Neural progenitor cell (in vitro differentiated cells): ENCODE measurements around the gene CDT1. TPM values are rescaled to one million over a fixed set of nuclear protein-coding genes. Genes with fewer than 3 reads are reported as not detected.
A peak's percentile ranks its signal among the peaks of the same experiment; 100 is the strongest.

Experiments
- DNase-seq: peaks from one replicate; pipeline ENCODE4 v3.0.0-alpha.2; 2016; ENCODE audit warnings: low spot score
- H2AFZ ChIP-seq: fragments of 200-600 bp; sonication (generic); replicated peaks from 2 replicates; pipeline ENCODE4 v1.6.1; 2016; ENCODE audit warnings: antibody characterized with exemption
- H3F3A ChIP-seq: fragments of 200-600 bp; sonication (generic); 2 replicates; pipeline ENCODE4 v1.6.1; 2016; ENCODE audit warnings: antibody characterized with exemption, low read depth
- H3K27ac ChIP-seq: fragments of 200-600 bp; sonication (generic); 2 replicates; pipeline ENCODE4 v1.5.1; 2016; ENCODE audit warnings: mild to moderate bottlenecking
- H3K27me3 ChIP-seq: fragments of 200-600 bp; sonication (generic); 2 replicates; pipeline ENCODE4 v1.6.1; 2016; ENCODE audit warnings: mild to moderate bottlenecking, moderate library complexity
- H3K36me3 ChIP-seq: fragments of 200-600 bp; sonication (generic); 2 replicates; pipeline ENCODE4 v1.5.1; 2016
- H3K4me1 ChIP-seq: fragments of 200-600 bp; sonication (generic); 2 replicates; pipeline ENCODE4 v1.6.1; 2016; ENCODE audit warnings: mixed run types
- H3K4me2 ChIP-seq: fragments of 200-600 bp; sonication (generic); 2 replicates; pipeline ENCODE4 v1.6.1; 2016
- H3K4me3 ChIP-seq: fragments of 200-600 bp; sonication (generic); 2 replicates; pipeline ENCODE4 v1.5.1; 2016
- H3K79me2 ChIP-seq: fragments of 200-600 bp; sonication (generic); 2 replicates; pipeline ENCODE4 v1.6.1; 2016; ENCODE audit warnings: low read depth
- H3K9ac ChIP-seq: fragments of 200-600 bp; sonication (generic); 2 replicates; pipeline ENCODE4 v1.6.1; 2016
- H3K9me3 ChIP-seq: fragments of 200-600 bp; sonication (generic); 2 replicates; pipeline ENCODE4 v1.5.1; 2016; ENCODE audit warnings: low read depth
- H4K20me1 ChIP-seq: fragments of 200-600 bp; sonication (generic); 2 replicates; pipeline ENCODE4 v1.6.1; 2016; ENCODE audit warnings: low read depth
- H3K27ac Mint-ChIP-seq: 3 replicates; pipeline ENCODE4 v1.8.0; 2021; ENCODE audit warnings: mixed read lengths
- H3K27me3 Mint-ChIP-seq: 2 replicates; pipeline ENCODE4 v1.8.0; 2022; ENCODE audit warnings: low read depth, mild to moderate bottlenecking, inconsistent platforms, moderate library complexity, mixed read lengths; ENCODE audit not compliant: insufficient read depth
- H3K36me3 Mint-ChIP-seq: 3 replicates; pipeline ENCODE4 v1.8.0; 2021; ENCODE audit warnings: mixed read lengths
- H3K4me1 Mint-ChIP-seq: 3 replicates; pipeline ENCODE4 v1.8.0; 2021; ENCODE audit warnings: mixed read lengths
- H3K4me3 Mint-ChIP-seq: 3 replicates; pipeline ENCODE4 v1.8.0; 2021; ENCODE audit warnings: mild to moderate bottlenecking, moderate library complexity, mixed read lengths
- H3K9me3 Mint-ChIP-seq: 3 replicates; pipeline ENCODE4 v1.8.0; 2020; ENCODE audit warnings: mixed read lengths
- EZH2 ChIP-seq: fragments of 200-600 bp; sonication (generic); IDR thresholded peaks from 2 replicates; pipeline ENCODE4 v1.6.1; 2017; ENCODE audit warnings: antibody characterized with exemption, mild to moderate bottlenecking, moderate library complexity
- EZH2phosphoT487 ChIP-seq: fragments of 200-600 bp; sonication (generic); IDR thresholded peaks from 2 replicates; pipeline ENCODE4 v1.6.1; 2017; ENCODE audit warnings: antibody characterized with exemption
- total RNA-seq: library from RNA; depleted of rRNA; stranded (reverse); fragments of >200 nt; gene quantifications from 2 replicates; pipeline ENCODE4 v1.2.3, GENCODE V29; 2015; ENCODE audit warnings: low replicate concordance
- TF ChIP-seq, protein P1 (sequence below): fragments of 200-600 bp; sonication (generic); IDR thresholded peaks from 2 replicates; pipeline ENCODE4 v1.5.1; 2017; ENCODE audit warnings: antibody characterized with exemption, mild to moderate bottlenecking

Gene CDT1
- total RNA-seq, 1 donor from 2014 or later, result 7.8 TPM

DNA sequence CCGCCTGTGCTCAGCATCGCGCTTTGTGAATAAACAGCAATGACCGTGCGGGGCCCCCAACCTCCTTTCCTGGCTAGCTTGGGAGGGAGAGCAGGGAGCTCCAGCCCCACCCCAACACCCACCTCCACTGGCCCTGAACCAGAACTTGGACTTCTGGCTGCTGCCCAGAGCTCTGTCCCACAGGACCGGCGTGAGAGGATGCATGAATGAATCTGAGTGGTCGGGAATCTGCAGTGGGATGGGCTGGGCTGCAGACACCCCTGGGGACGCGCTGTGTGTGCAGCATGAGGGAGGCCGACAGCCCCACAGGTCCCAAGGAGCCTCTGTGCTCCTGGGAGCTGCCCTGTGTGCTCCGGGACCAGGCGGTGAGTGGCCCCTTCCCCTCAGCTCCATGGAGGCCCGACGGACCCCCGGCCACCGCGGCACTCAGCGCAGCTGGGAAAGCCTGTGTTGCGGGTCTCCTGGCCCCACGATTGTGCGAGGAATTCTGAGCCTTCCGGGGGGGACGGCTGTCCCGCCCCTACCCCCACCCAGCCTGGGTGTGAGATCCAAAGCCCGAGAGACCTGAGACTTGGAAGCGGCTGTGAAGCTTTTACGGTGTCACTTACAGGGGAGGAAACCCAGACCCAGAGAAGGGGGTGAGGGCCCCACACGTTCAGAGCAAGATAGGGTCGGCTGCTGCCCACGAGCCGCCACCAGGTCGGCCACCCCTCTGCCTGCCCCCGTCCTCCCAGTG is 24.0 kb upstream of the CDT1 start:
- Histone ChIP-seq H2AFZ (no peak overlapping the region), H4K20me1 (no peaks in the 10 kb centered on the region), H3K79me2 (no peaks in the 10 kb centered on the region), H3K9me3 (no peaks in the 10 kb centered on the region), H3K9ac (no peak overlapping the region), H3K36me3 (no peaks in the 10 kb centered on the region), H3K4me2 (no peak overlapping the region), H3K27ac (no peak overlapping the region), H3F3A (peaks cover 17% of the 10 kb centered on the region), H3K4me1 (peaks cover 25% of the 10 kb centered on the region), H3K27me3 (peaks cover 17% of the 10 kb centered on the region), H3K4me3 (no peak overlapping the region)
- TF ChIP-seq EZH2, result no peak
- Mint-ChIP-seq H3K4me3 (no peak overlapping the region), H3K4me1 (peaks cover 40% of the 10 kb centered on the region), H3K9me3 (no peaks in the 10 kb centered on the region), H3K27me3 (peaks cover 17% of the 10 kb centered on the region), H3K36me3 (no peaks in the 10 kb centered on the region), H3K27ac (peak overlapping the region; percentile 63)
- no peak for DNase-seq

DNA sequence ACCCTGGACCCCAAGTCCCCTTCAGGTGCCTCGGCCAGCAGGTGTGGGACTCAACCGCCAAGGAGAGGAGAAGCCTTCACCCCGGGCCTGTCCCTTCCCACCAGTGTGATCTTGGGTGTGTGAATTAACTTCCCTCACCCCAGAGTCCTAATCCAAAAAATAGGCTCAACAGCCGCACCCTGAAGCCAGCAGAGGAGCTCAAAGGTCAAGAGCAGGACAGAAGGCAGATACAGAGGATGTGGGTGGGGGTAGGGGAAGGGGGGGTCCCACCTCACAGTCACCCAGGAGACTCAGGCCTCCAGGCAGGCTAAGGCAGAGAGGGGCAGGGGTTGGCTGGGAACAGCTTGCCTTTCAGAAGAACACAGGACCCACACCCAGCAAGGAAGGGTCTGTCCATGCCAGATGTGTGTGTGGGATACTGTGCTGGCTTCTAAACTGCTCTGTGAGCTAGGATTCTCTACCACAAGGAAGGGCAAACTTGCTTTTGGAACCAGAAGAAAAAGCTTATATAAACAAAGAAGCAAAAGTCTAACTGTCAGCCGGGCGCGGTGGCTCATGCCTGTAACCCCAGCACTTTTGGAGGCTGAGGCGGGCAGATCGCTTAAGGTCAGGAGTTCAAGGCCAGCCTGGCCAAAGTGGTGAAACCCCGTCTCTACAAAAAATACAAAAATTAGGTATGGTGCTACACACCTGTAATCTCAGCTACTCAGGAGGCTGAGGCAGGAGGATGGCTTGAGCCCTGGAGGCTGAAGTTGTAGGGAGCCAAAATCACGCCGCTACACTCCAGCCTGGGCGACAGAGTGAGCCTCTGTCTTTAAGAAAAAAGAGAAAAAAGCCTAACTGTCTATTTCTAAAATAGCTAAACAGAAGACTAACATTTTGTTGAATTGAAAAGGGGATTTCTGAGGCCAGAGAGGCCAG is 23.2 kb upstream of the CDT1 start:
- H3K27me3 ChIP-seq, result peaks cover 26% of the 10 kb centered on the region
- H3K4me3 Mint-ChIP-seq, result no peak overlapping the region
- H3K4me1 ChIP-seq, result peaks cover 25% of the 10 kb centered on the region
- TF ChIP-seq EZH2 (no peak), EZH2phosphoT487 (no peak)
- TF ChIP-seq, protein P1, sequence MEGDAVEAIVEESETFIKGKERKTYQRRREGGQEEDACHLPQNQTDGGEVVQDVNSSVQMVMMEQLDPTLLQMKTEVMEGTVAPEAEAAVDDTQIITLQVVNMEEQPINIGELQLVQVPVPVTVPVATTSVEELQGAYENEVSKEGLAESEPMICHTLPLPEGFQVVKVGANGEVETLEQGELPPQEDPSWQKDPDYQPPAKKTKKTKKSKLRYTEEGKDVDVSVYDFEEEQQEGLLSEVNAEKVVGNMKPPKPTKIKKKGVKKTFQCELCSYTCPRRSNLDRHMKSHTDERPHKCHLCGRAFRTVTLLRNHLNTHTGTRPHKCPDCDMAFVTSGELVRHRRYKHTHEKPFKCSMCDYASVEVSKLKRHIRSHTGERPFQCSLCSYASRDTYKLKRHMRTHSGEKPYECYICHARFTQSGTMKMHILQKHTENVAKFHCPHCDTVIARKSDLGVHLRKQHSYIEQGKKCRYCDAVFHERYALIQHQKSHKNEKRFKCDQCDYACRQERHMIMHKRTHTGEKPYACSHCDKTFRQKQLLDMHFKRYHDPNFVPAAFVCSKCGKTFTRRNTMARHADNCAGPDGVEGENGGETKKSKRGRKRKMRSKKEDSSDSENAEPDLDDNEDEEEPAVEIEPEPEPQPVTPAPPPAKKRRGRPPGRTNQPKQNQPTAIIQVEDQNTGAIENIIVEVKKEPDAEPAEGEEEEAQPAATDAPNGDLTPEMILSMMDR, result no peak
- H3K79me2 ChIP-seq, result no peaks in the 10 kb centered on the region
- no peak overlapping the region for H3K4me2 ChIP-seq
- DNase-seq, result no peak
- no peak overlapping the region for H3K27ac ChIP-seq
- no peaks in the 10 kb centered on the region for H3K9me3 ChIP-seq
- no peak overlapping the region for H3K4me3 ChIP-seq
- H3K27me3 Mint-ChIP-seq, result peaks cover 14% of the 10 kb centered on the region
- no peaks in the 10 kb centered on the region for H3K36me3 Mint-ChIP-seq
- peaks cover 14% of the 10 kb centered on the region for H3F3A ChIP-seq
- H3K36me3 ChIP-seq, result no peaks in the 10 kb centered on the region
- H4K20me1 ChIP-seq, result no peaks in the 10 kb centered on the region
- peak overlapping the region; percentile 50 for H3K27ac Mint-ChIP-seq
- H3K4me1 Mint-ChIP-seq, result peaks cover 40% of the 10 kb centered on the region
- no peak overlapping the region for H2AFZ ChIP-seq
- H3K9ac ChIP-seq, result no peak overlapping the region
- H3K9me3 Mint-ChIP-seq, result no peaks in the 10 kb centered on the region

DNA sequence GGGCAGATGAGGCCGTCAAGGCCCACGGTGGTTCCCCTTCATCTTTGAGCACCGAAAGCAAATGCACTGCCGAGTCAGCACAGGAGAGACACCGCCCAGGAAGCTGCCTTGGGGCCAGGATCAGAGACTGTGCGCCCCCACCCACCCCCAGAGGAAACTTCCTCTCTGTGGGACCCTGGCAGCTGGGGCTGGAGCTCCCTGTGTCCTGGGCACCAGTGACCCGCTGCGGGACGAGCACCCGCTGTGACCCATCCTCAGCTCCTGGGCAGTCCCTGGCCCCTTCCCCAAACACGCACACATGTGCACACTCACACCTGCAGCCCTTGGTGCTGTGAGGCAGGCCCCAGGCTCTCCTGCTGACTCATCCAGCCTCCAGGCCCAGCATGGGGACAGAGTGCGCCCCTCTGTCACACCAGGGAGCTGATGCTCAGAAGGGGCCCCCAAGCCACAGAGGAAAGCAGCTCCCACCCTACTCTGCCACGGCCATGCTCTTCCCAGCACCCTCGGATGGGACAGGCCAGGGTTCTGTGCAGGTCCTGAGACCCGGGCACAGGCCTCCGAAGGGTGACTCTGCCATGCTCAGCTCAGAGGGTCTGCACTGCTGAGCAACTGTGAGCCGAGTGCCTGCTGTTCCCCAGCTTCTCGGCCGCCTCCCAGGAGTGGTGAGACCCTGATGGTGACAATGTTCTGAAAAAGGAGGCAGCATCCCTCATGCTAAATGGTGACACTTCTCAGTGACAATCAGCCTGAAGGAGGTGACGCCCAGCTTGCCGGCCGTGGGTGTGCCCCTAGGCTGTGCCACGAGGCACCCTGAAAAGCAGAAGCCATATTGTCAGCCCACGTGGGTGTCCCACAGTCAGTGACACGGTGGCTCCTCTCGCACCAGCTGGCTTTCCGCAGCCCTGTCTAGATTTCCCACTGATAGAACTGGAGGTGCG is 22.2 kb upstream of the CDT1 start:
- H3F3A ChIP-seq, result peaks cover 17% of the 10 kb centered on the region
- H3K9me3 Mint-ChIP-seq, result no peaks in the 10 kb centered on the region
- no peak overlapping the region for H2AFZ ChIP-seq
- no peak overlapping the region for H3K4me2 ChIP-seq
- no peak overlapping the region for H3K4me3 ChIP-seq
- no peaks in the 10 kb centered on the region for H3K36me3 Mint-ChIP-seq
- TF ChIP-seq EZH2 (no peak), EZH2phosphoT487 (no peak)
- TF ChIP-seq, protein P1, result no peak
- no peaks in the 10 kb centered on the region for H3K79me2 ChIP-seq
- H3K27me3 ChIP-seq, result peaks cover 35% of the 10 kb centered on the region
- H3K9me3 ChIP-seq, result no peaks in the 10 kb centered on the region
- peaks cover 39% of the 10 kb centered on the region for H3K4me1 Mint-ChIP-seq
- H3K27me3 Mint-ChIP-seq, result peaks cover 16% of the 10 kb centered on the region
- no peak overlapping the region for H3K9ac ChIP-seq
- H3K27ac Mint-ChIP-seq, result no peak overlapping the region
- no peaks in the 10 kb centered on the region for H3K36me3 ChIP-seq
- no peak overlapping the region for H3K4me3 Mint-ChIP-seq
- no peaks in the 10 kb centered on the region for H4K20me1 ChIP-seq
- DNase-seq, result no peak
- peaks cover 21% of the 10 kb centered on the region for H3K4me1 ChIP-seq
- no peak overlapping the region for H3K27ac ChIP-seq
